HG03095 (cell line): ENCODE data around the gene TMEM170B.
A peak's percentile ranks its signal among the peaks of the same experiment; 100 is the strongest.

Experiments
- ATAC-seq: cut with Tn5 transposase; IDR thresholded peaks from one replicate; pipeline ENCODE4 v1.9.1; 2021; ENCODE audit warnings: moderate library complexity; ENCODE audit not compliant: unreplicated experiment

TMEM170B gene

GRCh38 chr6:11537229-11538051, at the start of gene TMEM170B:
TMEM170B (plus strand) TSS chr6:11537749; CDS start chr6:11538278, 529 bp downstream.
- ATAC-seq = peak; percentile 95

DNA sequence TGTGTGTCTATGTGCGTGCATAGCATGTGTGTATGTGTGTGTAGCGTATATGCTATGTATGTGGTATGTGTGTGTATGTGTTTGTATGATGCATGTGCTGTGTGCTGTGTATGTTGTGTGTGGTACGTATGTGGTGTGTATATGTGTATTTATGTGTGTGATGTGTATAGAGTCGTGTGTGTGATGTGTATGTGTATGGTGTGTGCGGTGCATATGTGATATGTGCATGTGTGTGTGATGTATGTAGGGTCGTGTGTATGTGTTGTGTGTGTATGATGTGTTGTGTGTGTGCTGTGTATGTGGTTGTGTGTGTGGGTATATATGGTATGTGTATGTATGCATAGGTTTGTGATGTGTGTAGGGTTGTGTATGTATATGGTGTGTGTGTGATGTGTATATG, 46.6 kb upstream of the TMEM170B start:
- ATAC-seq = no peak

DNA sequence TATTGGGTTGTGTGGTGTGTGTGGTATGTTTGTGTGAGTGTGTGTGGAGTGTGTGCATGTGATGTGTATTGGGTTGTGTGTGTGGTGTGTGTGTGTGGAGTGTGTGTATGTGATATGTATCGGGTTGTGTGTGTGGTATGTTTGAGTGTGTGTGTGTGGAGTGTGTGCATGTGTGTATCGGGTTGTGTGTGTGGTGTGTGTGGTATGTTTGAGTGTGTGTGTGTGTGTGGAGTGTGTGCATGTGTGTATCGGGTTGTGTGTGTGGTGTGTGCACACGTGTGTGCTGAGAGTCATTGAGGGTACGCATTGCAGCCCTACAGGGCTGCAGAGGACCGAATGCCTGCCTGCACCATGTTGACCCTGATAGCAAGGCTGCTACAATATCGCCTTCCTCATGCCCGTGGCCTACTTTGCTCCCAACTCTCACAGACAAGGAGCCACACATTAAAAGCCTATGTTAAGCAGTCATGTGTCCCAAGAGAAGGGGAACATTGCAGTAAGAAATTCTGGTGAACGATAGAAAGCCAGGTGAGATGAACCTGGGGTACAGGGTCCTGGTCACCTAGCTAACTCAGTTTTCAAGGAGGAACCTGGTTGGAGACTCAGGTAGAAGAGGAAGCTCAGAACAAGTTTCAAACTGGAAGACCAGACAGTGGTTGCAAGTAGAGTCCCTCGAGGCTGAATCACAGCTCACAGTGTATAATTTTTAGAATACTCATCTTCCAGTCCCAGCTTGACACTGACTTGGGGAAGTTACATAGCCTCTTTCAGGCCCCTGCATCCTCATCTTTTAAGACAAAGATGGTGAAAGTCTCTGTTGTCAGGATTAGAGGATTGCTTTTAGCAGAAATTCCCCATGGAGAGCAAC, 45.7 kb upstream of the TMEM170B start:
- peak; percentile 42 for ATAC-seq

DNA sequence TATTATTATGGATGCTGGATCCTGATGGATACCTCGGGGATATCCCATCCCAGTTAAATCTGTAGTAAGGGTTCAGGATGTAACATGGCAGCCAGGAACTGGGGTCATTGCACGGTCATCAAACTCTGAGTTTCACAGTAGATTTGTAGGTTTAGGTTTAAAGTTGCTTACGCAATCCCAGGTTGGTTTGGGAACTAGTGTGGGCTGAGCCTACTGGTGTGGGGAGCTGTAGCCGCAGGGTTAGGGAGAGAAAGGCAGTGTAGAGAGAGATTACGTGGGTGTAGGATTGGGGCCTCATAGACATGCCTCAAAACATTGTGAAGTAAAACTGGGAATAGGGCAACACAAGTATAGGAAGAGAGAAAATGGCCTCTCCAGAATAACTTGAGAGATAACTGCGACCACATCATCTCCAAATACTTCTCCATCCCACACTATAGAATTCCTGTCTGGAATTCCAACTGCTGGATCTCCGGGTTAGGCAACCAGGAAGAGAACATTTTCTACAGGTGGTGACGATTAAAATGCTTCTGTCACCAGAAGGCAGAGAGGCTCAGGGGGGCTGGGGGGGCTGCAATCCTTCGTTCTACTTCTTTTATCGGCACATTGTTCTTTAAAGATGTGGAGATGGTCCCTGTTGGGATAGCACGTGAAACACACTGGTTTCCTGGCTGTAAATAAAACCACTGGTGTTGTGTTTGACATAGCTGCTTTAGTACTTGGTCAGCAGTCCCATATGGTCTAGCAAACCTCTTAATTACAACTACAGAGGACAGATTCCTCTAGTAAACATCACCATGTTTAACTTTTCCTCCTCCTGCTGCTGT, 44.9 kb upstream of the TMEM170B start:
- ATAC-seq = peak; percentile 21

GRCh38 chr6:11493974-11494373, 43.6 kb upstream of the TMEM170B start:
- no peak for ATAC-seq

- no peak for ATAC-seq
Observed at GRCh38 chr6:11494786-11495564, 42.6 kb upstream of the TMEM170B start.

DNA sequence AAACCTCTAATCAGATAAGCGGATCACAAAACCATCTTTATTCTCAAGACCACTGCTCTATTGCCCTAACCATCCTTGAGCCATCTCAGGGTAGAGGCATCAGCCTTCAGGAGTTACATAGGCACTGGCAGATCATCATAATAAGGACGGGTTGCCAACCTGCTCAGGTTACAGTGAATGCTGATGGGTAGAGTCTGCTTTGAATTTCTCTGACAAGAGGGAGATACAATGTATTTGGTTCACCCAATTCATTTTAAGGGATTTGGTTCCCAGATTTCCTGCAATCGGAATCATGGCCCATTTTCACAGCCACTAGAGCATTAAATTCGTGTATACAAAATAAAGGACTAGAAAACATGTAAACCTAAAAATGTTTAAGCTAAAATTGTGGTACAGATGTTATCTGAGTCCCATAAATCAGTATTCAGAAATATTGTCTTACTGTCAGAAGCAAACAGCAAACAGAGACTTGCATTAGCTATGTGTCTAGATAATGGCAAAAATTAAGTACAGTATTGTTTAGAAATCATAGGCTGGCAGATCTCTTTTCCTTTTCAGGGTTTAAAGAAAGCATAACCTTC, 41.9 kb upstream of the TMEM170B start:
- ATAC-seq = no peak

GRCh38 chr6:11496152-11497060, 41.1 kb upstream of the TMEM170B start:
- ATAC-seq = peak; percentile 41

DNA sequence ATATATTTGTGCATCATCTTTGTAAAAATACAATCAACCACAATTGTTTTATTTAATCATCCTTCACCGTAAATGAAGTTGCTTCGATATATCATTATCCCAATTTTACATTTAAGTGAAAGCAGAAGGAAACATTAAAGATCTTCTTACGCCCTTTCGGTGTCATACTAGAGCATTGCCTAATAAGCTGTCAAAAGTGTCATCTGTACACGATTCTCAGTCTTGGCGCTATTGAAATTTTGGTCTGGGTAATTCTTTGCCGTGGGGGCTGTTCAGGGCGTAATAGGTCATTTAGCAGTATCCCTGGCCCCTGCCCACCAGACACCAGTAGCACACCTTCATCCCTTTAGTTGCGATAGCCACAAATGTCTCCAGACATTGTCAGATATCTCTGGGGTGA, 40.4 kb upstream of the TMEM170B start:
- ATAC-seq = no peak

GRCh38 chr6:11497881-11498280, 39.7 kb upstream of the TMEM170B start:
- no peak for ATAC-seq

GRCh38 chr6:11500008-11500407, 37.5 kb upstream of the TMEM170B start:
- ATAC-seq = no peak

DNA sequence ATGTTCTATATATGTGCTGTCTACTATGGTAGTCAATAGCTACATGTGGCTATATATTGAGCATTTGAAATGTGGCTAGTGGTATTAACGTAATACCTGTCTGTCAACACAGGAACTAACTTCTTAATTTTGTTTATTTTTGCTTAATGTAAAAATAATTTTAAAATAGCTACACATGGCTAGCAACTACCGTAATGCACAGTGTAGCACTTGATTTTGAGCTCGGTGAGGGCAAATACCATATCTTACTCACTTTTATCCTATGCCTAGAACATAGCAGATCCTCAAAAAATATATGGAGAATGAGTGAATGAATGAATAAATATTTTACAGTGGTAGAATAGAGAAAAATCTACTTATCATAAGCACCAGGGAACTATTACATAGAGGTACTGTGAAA, 28.1 kb upstream of the TMEM170B start:
- no peak for ATAC-seq

DNA sequence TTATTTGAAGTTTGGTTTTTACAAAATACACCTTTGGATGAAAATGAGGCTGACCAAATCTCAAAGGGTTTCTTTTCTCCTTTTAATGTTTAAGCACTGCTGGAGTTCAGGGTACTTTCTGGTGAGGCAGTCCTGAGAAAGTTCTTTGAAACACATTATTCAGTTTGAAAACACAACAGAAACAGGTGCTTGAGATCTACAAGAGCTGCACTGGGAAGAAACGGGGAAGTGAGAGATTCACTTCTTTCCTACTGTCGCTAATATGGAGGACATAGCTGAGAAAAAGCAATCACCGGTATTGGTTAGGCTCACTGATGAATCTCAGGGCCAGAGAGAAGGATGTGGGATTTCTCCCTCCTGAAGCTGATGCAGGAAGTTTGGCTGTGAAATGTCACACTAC, 22.9 kb upstream of the TMEM170B start:
- peak; percentile 92 for ATAC-seq

DNA sequence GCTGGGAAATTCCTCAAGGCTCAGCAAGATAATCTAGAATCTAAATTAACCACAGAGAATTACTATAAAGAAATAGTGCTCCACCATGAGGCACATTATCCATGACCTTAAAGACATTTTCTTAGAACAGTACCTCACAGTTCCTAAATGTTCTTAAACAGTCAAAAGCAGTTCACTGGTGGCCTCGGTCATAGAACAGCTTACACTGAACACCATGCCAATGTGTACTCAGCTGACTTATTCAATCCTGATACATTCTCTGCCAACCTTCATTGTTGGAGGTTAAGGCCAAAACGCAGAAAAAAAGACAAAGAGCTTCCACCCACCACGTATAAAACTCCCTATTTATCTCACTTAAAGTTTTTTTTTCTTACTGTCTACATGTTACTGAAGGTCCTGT, 21.8 kb upstream of the TMEM170B start:
- no peak for ATAC-seq

DNA sequence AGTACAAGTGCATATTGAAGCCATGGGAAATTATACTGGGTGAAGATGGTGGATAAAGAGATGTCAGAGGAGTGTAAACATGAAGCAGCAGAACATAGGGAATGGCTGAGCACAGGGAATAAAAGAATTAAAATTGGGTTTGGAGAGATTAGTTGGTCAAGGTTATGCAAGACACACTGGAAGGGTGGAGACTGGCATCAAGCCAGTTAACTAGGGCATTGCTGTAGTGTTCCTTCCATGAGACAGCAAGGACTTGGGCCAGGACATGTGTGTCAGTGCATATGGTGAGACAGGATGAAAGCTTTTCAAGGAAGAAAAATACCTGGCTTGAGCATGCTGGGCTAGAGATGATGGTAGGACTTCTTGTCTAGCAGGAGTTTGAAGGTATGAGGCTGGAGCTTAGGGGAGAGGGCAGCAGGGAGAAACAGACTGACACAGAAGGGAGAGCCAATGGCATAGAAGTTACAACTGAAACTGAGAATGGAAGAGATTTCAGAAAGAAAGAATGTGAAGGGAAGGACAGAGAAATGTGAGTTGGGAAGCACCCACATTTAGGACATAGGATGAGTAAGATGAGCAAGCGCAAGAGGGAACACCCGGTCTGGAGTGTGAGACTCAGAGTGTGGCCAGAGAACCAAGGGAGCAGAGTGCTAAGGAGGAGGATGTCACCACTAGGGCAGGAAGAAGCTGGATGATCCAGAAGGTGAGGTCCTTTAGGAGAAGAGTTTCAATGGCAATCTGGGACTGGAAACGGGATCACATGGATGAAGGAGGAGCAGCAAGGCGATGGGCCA, 14.5 kb upstream of the TMEM170B start:
- no peak for ATAC-seq

DNA sequence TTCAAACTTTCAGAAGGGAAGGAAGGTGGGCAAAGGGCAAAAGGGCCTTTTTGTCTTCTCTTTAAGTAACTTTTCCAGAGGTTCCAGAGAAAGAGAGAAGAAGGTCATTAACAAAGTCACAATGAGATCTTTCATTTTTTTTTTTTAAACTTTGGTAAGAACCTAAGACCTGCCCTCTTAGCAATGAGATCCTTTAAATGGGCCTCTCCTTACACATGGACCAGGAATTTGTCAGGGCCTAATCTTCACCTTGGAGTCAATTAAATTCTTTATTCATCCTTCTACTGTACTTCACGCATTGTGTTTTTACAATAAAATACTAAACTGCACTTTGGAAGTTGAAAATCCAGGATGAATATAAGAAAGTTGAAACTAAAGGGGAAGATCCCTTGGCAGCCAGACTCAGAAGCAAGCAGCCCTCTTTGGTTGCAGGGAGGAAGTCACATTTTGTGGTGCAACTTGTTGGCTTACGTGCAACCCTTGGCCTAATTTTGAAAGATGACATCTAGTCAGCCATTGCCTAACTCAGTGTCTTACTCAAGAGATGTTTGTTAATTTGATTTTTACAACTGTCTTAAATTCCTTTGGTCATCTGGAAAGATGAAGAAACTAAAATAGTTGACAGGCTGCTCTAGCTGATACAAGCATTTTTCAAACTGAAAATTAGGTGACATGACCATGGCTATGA, 11.9 kb upstream of the TMEM170B start:
- no peak for ATAC-seq

DNA sequence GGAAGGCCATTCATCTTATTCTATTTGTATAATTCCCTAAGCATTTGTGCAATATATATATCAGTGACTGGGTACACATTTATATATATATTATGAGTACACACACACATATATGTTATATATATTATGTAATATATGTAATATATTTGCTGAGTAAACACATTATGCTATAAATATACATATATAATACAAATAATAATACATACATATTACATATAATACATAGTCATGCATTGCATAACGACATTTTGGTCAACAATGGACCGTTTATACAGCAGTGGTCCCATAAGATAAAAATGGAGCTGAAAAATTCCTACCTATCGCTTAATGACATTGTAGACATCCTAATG, 11.4 kb upstream of the TMEM170B start:
- ATAC-seq = no peak
